Loucy (cell line): Measurements from ENCODE around the gene GRM7.

Experiments
- CTCF ChIP-seq: fragments of 200-600 bp; sonication (generic); conservative IDR thresholded peaks from 2 replicates; pipeline ENCODE4 v1.5.1; 2014; ENCODE audit warnings: mild to moderate bottlenecking, antibody characterized with exemption, low read length
- EZH2phosphoT487 ChIP-seq: fragments of 200-600 bp; IDR thresholded peaks from 2 replicates; pipeline ENCODE4 v1.6.1; 2018; ENCODE audit warnings: antibody characterized with exemption, mild to moderate bottlenecking, moderate library complexity, borderline replicate concordance

- TF ChIP-seq CTCF = no peak
- TF ChIP-seq EZH2phosphoT487 = no peak
Measured at GRCh38 chr3:7332696-7333095, 471.8 kb downstream of the GRM7 start.
